GM23338 (cell line): ENCODE data around the gene IGSF9B. TPM values are rescaled to one million over a fixed set of nuclear protein-coding genes. Genes with fewer than 3 reads are reported as not detected.

Experiments
- ATAC-seq: fragments of 200-7000 bp; cut with Tn5 transposase; 3 replicates; pipeline ENCODE4 v1.9.1; 2020
- DNase-seq: peaks from one replicate; pipeline ENCODE4 v3.0.0-alpha.2; 2015; ENCODE audit warnings: low spot score
- H2AFZ ChIP-seq: fragments of 200-600 bp; sonication (generic); 2 replicates; pipeline ENCODE4 v1.8.0; 2016; ENCODE audit warnings: antibody characterized with exemption, mild to moderate bottlenecking, moderate library complexity
- H3F3A ChIP-seq: fragments of 200-600 bp; sonication (generic); replicated peaks from 2 replicates; pipeline ENCODE4 v1.8.0; 2017; ENCODE audit warnings: antibody characterized with exemption, mixed run types, low read depth
- H3K27ac ChIP-seq: fragments of 200-600 bp; sonication (generic); 2 replicates; pipeline ENCODE4 v1.6.1; 2016; ENCODE audit warnings: low read depth
- H3K27me3 ChIP-seq: fragments of 200-600 bp; sonication (generic); 2 replicates; pipeline ENCODE4 v1.8.0; 2016; ENCODE audit warnings: mild to moderate bottlenecking, mixed run types, moderate library complexity; ENCODE audit not compliant: insufficient read depth
- H3K36me3 ChIP-seq: fragments of 200-600 bp; sonication (generic); 2 replicates; pipeline ENCODE4 v1.8.0; 2016; ENCODE audit warnings: mild to moderate bottlenecking; ENCODE audit not compliant: insufficient read depth
- H3K4me1 ChIP-seq: fragments of 200-600 bp; sonication (generic); 2 replicates; pipeline ENCODE4 v1.8.0; 2016; ENCODE audit warnings: mild to moderate bottlenecking, moderate library complexity; ENCODE audit not compliant: insufficient read depth
- H3K4me2 ChIP-seq: fragments of 200-600 bp; sonication (generic); 2 replicates; pipeline ENCODE4 v1.7.1; 2017; ENCODE audit warnings: mixed run types
- H3K4me3 ChIP-seq: fragments of 200-600 bp; sonication (generic); 2 replicates; pipeline ENCODE4 v1.6.1; 2016; ENCODE audit warnings: mixed run types
- H3K79me2 ChIP-seq: fragments of 200-600 bp; sonication (generic); replicated peaks from 2 replicates; pipeline ENCODE4 v1.8.0; 2017; ENCODE audit warnings: mild to moderate bottlenecking; ENCODE audit not compliant: insufficient read depth
- H3K9me2 ChIP-seq: fragments of 200-600 bp; sonication (generic); 2 replicates; pipeline ENCODE4 v1.8.0; 2017; ENCODE audit not compliant: insufficient read depth
- H4K20me1 ChIP-seq: fragments of 200-600 bp; sonication (generic); replicated peaks from 2 replicates; pipeline ENCODE4 v1.8.0; 2017; ENCODE audit warnings: mild to moderate bottlenecking; ENCODE audit not compliant: insufficient read depth
- H3K27ac Mint-ChIP-seq: 2 replicates; pipeline ENCODE4 v1.8.0; 2020; ENCODE audit warnings: inconsistent platforms, mild to moderate bottlenecking, moderate library complexity, mixed read lengths
- H3K27me3 Mint-ChIP-seq: 3 replicates; pipeline ENCODE4 v1.8.0; 2022; ENCODE audit warnings: low read depth, mild to moderate bottlenecking, moderate library complexity, mixed read lengths, inconsistent platforms; ENCODE audit not compliant: insufficient read depth, poor library complexity
- H3K36me3 Mint-ChIP-seq: 3 replicates; pipeline ENCODE4 v1.8.0; 2021; ENCODE audit warnings: low read depth, mild to moderate bottlenecking, inconsistent platforms, moderate library complexity, mixed read lengths
- H3K4me1 Mint-ChIP-seq: 3 replicates; pipeline ENCODE4 v1.8.0; 2020; ENCODE audit warnings: mild to moderate bottlenecking, inconsistent platforms, mixed read lengths
- H3K4me3 Mint-ChIP-seq: 3 replicates; pipeline ENCODE4 v1.8.0; 2021; ENCODE audit warnings: moderate library complexity, mild to moderate bottlenecking, inconsistent platforms, mixed read lengths
- H3K9me3 Mint-ChIP-seq: 3 replicates; pipeline ENCODE4 v1.8.0; 2020; ENCODE audit warnings: moderate library complexity, mild to moderate bottlenecking, inconsistent platforms, mixed read lengths
- EZH2 ChIP-seq: fragments of 200-600 bp; sonication (generic); IDR thresholded peaks from one replicate; pipeline ENCODE4 v1.8.0; 2017; ENCODE audit warnings: antibody characterized with exemption, mild to moderate bottlenecking, low read depth; ENCODE audit not compliant: unreplicated experiment
- JUNB ChIP-seq: IDR thresholded peaks from one replicate; pipeline ENCODE4 v1.6.1; 2016; ENCODE audit warnings: antibody characterized with exemption; ENCODE audit not compliant: unreplicated experiment
- POLR2AphosphoS5 ChIP-seq: IDR thresholded peaks from 2 replicates; pipeline ENCODE4 v1.6.1; 2016; ENCODE audit warnings: antibody characterized with exemption, low read depth
- polyA plus RNA-seq: library from polyadenylated mRNA; unstranded; fragments of >200 nt; fragmentation: Nextera tagmentation; extraction: Ambion mirVana; gene quantifications from 2 replicates; pipeline ENCODE4 v1.2.1, GENCODE V29; 2016
- total RNA-seq: library from RNA; depleted of rRNA; stranded (reverse); fragments of >200 nt; shearing (Covaris generic); gene quantifications from 2 replicates; pipeline ENCODE4 v1.2.3, GENCODE V29; 2014
- TF ChIP-seq, protein P1 (sequence below): IDR thresholded peaks from 2 replicates; pipeline ENCODE4 v1.6.1; 2016; ENCODE audit warnings: antibody characterized with exemption
- TF ChIP-seq, protein P2 (sequence below): IDR thresholded peaks from one replicate; pipeline ENCODE4 v1.6.1; 2018; ENCODE audit warnings: antibody characterized with exemption; ENCODE audit not compliant: unreplicated experiment

Gene IGSF9B
- total and polyA plus RNA-seq, 2 experiments from 2014 or later = 8.7 to 51.2 TPM

DNA sequence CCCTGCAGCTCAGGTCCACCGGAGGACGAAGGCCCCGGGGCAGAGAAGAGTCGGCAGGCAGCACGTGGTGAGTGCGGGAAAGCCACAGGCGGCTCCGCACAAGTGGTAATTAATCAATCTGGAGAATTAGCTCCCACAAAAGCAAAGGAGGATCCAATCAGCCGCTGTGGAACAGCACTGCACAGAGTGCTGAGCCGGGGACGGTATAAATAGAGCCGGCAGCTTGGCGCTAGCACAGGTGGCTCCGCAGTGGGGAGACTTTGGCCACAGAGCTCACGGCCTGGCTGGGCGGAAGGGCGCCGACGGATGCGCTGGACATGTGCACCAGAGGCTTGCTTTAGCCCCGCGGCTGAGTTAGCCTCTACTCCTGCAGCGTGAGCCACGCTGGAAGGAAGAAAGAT lies 48.9 kb downstream of the IGSF9B start:
- no peaks in the 10 kb centered on the region for H3F3A ChIP-seq
- no peaks in the 10 kb centered on the region for H3K4me1 ChIP-seq
- no peaks in the 10 kb centered on the region for H3K9me3 Mint-ChIP-seq
- no peak for ATAC-seq
- H3K4me3 Mint-ChIP-seq = no peak overlapping the region
- no peaks in the 10 kb centered on the region for H3K9me2 ChIP-seq
- H3K36me3 Mint-ChIP-seq = peaks cover 81% of the 10 kb centered on the region
- peaks cover 3% of the 10 kb centered on the region; the same call in 1 of the 2 replicates for H4K20me1 ChIP-seq
- H3K27me3 Mint-ChIP-seq = peaks cover 3% of the 10 kb centered on the region
- H3K27ac Mint-ChIP-seq = no peak overlapping the region
- H2AFZ ChIP-seq = no peak overlapping the region
- no peaks in the 10 kb centered on the region; the same call in 2 of the 3 replicates for H3K4me1 Mint-ChIP-seq
- H3K36me3 ChIP-seq = peaks cover 23% of the 10 kb centered on the region
- H3K27ac ChIP-seq = no peak overlapping the region
- TF ChIP-seq, protein P1, sequence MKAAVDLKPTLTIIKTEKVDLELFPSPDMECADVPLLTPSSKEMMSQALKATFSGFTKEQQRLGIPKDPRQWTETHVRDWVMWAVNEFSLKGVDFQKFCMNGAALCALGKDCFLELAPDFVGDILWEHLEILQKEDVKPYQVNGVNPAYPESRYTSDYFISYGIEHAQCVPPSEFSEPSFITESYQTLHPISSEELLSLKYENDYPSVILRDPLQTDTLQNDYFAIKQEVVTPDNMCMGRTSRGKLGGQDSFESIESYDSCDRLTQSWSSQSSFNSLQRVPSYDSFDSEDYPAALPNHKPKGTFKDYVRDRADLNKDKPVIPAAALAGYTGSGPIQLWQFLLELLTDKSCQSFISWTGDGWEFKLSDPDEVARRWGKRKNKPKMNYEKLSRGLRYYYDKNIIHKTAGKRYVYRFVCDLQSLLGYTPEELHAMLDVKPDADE = no peak
- no peak overlapping the region for H3K4me3 ChIP-seq
- H3K27me3 ChIP-seq = no peaks in the 10 kb centered on the region
- no peak for DNase-seq
- no peaks in the 10 kb centered on the region for H3K79me2 ChIP-seq
- H3K4me2 ChIP-seq = no peak overlapping the region

DNA sequence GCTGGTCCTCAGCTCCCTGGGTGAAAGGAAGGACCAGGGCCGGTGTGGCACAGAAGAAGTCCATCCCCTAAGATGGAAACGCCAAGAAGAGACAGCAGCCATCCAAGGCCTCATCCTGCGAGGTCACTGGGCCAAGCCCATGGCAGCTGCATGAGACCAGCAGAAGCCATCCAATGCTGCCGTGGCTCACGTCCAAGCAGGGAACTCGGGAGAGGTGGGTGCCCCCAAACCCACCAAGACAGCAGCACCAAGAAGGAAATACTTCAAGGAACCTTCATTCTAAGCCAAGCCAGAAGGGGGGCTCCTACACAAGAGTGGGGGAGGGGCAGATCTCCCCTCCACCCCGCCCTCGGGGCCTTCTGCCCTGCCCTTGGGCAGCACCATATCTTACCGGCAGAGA lies 49.6 kb downstream of the IGSF9B start:
- H3K36me3 ChIP-seq = peaks cover 20% of the 10 kb centered on the region
- DNase-seq (no peak), ATAC-seq (no peak)

DNA sequence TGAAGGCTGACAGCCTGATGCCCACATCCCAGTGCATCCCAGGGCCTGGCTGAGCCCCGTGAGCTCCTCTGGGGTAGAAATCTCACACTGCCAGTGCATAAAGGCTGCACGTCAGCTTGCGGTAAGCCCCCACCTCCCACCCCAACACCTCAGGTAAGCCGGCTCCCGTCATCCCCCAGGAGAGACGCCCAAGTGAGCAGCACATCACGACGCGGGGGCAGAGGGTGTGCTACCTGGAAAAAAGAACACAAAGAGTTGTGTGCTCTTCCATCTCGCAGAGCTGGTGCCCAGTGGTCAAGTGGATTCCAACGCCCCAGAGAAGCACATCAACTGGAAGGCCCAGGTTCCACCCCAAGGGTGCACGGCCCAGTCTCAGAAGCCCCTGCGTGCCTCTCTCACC lies 50.0 kb downstream of the IGSF9B start:
- ATAC-seq (no peak), DNase-seq (no peak)
- H3K4me3 Mint-ChIP-seq = no peak overlapping the region
- no peaks in the 10 kb centered on the region for H3K27me3 ChIP-seq
- H3K9me2 ChIP-seq = no peaks in the 10 kb centered on the region
- peaks cover 72% of the 10 kb centered on the region for H3K36me3 Mint-ChIP-seq
- no peaks in the 10 kb centered on the region for H3F3A ChIP-seq
- H3K27ac ChIP-seq = no peak overlapping the region
- no peaks in the 10 kb centered on the region for H3K79me2 ChIP-seq
- H4K20me1 ChIP-seq = no peaks in the 10 kb centered on the region; the same call in 1 of the 2 replicates
- peaks cover 15% of the 10 kb centered on the region for H3K36me3 ChIP-seq
- H3K4me2 ChIP-seq = no peak overlapping the region
- H3K4me1 ChIP-seq = no peaks in the 10 kb centered on the region
- no peak overlapping the region for H2AFZ ChIP-seq
- H3K27ac Mint-ChIP-seq = no peak overlapping the region
- no peak overlapping the region for H3K4me3 ChIP-seq
- H3K4me1 Mint-ChIP-seq = no peaks in the 10 kb centered on the region; the same call in 2 of the 3 replicates
- H3K9me3 Mint-ChIP-seq = no peaks in the 10 kb centered on the region
- peaks cover 3% of the 10 kb centered on the region for H3K27me3 Mint-ChIP-seq

More for the DNA sequence above, 49.6 kb downstream of the IGSF9B start:
- Histone ChIP-seq H3K4me3 (no peak overlapping the region), H3K4me1 (no peaks in the 10 kb centered on the region), H3K27me3 (no peaks in the 10 kb centered on the region), H2AFZ (no peak overlapping the region), H3K4me2 (no peak overlapping the region), H3K79me2 (no peaks in the 10 kb centered on the region), H3F3A (no peaks in the 10 kb centered on the region), H3K27ac (no peak overlapping the region), H3K9me2 (no peaks in the 10 kb centered on the region), H4K20me1 (peaks cover 3% of the 10 kb centered on the region; the same call in 1 of the 2 replicates)
- no peaks in the 10 kb centered on the region; the same call in 2 of the 3 replicates for H3K4me1 Mint-ChIP-seq
- H3K4me3 Mint-ChIP-seq = no peak overlapping the region
- peaks cover 3% of the 10 kb centered on the region for H3K27me3 Mint-ChIP-seq
- no peaks in the 10 kb centered on the region for H3K9me3 Mint-ChIP-seq
- TF ChIP-seq JUNB (no peak), EZH2 (no peak), POLR2AphosphoS5 (no peak)
- TF ChIP-seq, protein P2, sequence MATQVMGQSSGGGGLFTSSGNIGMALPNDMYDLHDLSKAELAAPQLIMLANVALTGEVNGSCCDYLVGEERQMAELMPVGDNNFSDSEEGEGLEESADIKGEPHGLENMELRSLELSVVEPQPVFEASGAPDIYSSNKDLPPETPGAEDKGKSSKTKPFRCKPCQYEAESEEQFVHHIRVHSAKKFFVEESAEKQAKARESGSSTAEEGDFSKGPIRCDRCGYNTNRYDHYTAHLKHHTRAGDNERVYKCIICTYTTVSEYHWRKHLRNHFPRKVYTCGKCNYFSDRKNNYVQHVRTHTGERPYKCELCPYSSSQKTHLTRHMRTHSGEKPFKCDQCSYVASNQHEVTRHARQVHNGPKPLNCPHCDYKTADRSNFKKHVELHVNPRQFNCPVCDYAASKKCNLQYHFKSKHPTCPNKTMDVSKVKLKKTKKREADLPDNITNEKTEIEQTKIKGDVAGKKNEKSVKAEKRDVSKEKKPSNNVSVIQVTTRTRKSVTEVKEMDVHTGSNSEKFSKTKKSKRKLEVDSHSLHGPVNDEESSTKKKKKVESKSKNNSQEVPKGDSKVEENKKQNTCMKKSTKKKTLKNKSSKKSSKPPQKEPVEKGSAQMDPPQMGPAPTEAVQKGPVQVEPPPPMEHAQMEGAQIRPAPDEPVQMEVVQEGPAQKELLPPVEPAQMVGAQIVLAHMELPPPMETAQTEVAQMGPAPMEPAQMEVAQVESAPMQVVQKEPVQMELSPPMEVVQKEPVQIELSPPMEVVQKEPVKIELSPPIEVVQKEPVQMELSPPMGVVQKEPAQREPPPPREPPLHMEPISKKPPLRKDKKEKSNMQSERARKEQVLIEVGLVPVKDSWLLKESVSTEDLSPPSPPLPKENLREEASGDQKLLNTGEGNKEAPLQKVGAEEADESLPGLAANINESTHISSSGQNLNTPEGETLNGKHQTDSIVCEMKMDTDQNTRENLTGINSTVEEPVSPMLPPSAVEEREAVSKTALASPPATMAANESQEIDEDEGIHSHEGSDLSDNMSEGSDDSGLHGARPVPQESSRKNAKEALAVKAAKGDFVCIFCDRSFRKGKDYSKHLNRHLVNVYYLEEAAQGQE = no peak
- peaks cover 76% of the 10 kb centered on the region for H3K36me3 Mint-ChIP-seq
- no peak overlapping the region for H3K27ac Mint-ChIP-seq
